KOPT-K1 (cell line): ENCODE results near the gene DOCK11.
"Not testable (repeated sequence)": the region's sequence is repeated elsewhere in the genome, so short reads cannot be mapped to it uniquely, and the experiment has no call there.

ENCODE experiments used
- H3K27ac ChIP-seq: fragments of 200-600 bp; sonication (generic); 2 replicates; pipeline ENCODE4 v1.5.1; 2016; ENCODE audit warnings: antibody characterized with exemption, mild to moderate bottlenecking, low read depth, low read length; ENCODE audit not compliant: poor library complexity, severe bottlenecking
- H3K36me3 ChIP-seq: fragments of 200-600 bp; sonication (generic); 2 replicates; pipeline ENCODE4 v1.5.1; 2017; ENCODE audit warnings: antibody characterized with exemption, mild to moderate bottlenecking, low read length, moderate library complexity; ENCODE audit not compliant: insufficient read depth
- H3K9me3 ChIP-seq: fragments of 200-600 bp; sonication (generic); 2 replicates; pipeline ENCODE4 v1.5.1; 2017; ENCODE audit warnings: antibody characterized with exemption, low read length, mild to moderate bottlenecking; ENCODE audit not compliant: insufficient read depth, poor library complexity, severe bottlenecking

DOCK11 gene

GRCh38 chrX:118682258-118683014, 186.8 kb downstream of the DOCK11 start:
- Histone ChIP-seq H3K27ac (no peak overlapping the region), H3K9me3 (no peaks in the 10 kb centered on the region), H3K36me3 (peaks cover 4% of the 10 kb centered on the region)

GRCh38 chrX:118685393-118685792, 189.8 kb downstream of the DOCK11 start:
- Histone ChIP-seq H3K36me3 (peaks cover 3% of the 10 kb centered on the region), H3K27ac (no peak overlapping the region), H3K9me3 (no peaks in the 10 kb centered on the region)

GRCh38 chrX:118688935-118689334, 193.3 kb downstream of the DOCK11 start:
- no peaks in the 10 kb centered on the region; the same call in 1 of the 2 replicates for H3K36me3 ChIP-seq
- no peaks in the 10 kb centered on the region for H3K9me3 ChIP-seq
- no peak overlapping the region for H3K27ac ChIP-seq

GRCh38 chrX:118693843-118694242, 198.2 kb downstream of the DOCK11 start:
- Histone ChIP-seq H3K9me3 (no peaks in the 10 kb centered on the region), H3K36me3 (no peaks in the 10 kb centered on the region), H3K27ac (no peak overlapping the region)

GRCh38 chrX:118694638-118695037, 199.0 kb downstream of the DOCK11 start:
- no peaks in the 10 kb centered on the region for H3K36me3 ChIP-seq
- no peak overlapping the region for H3K27ac ChIP-seq
- no peaks in the 10 kb centered on the region for H3K9me3 ChIP-seq

GRCh38 chrX:118698516-118699170, 203.0 kb downstream of the DOCK11 start:
- H3K27ac ChIP-seq, result no peak overlapping the region
- H3K36me3 ChIP-seq, result no peaks in the 10 kb centered on the region
- H3K9me3 ChIP-seq, result no peaks in the 10 kb centered on the region

GRCh38 chrX:118702741-118703140, 207.1 kb downstream of the DOCK11 start:
- no peak overlapping the region for H3K27ac ChIP-seq
- no peaks in the 10 kb centered on the region for H3K36me3 ChIP-seq
- no peaks in the 10 kb centered on the region for H3K9me3 ChIP-seq

- no peaks in the 10 kb centered on the region for H3K9me3 ChIP-seq
- H3K36me3 ChIP-seq, result no peaks in the 10 kb centered on the region
- H3K27ac ChIP-seq, result no peak overlapping the region
Observed at GRCh38 chrX:118706681-118707080, 211.1 kb downstream of the DOCK11 start.

- H3K9me3 ChIP-seq, result no peaks in the 10 kb centered on the region
- H3K27ac ChIP-seq, result no peak overlapping the region
- H3K36me3 ChIP-seq, result no peaks in the 10 kb centered on the region
Observed at GRCh38 chrX:118714521-118714920, 218.9 kb downstream of the DOCK11 start.

- H3K36me3 ChIP-seq, H3K27ac ChIP-seq, H3K9me3 ChIP-seq: not testable (repeated sequence)
Observed at GRCh38 chrX:118715917-118716316, 220.3 kb downstream of the DOCK11 start.

- H3K9me3 ChIP-seq, H3K27ac ChIP-seq, H3K36me3 ChIP-seq: not testable (repeated sequence)
Observed at GRCh38 chrX:118716833-118717232, 221.2 kb downstream of the DOCK11 start.

- Histone ChIP-seq H3K36me3 (no peaks in the 10 kb centered on the region), H3K27ac (no peak overlapping the region), H3K9me3 (no peaks in the 10 kb centered on the region)
Observed at GRCh38 chrX:118717678-118718391, 222.2 kb downstream of the DOCK11 start.

GRCh38 chrX:118718737-118719136, 223.1 kb downstream of the DOCK11 start:
- H3K9me3 ChIP-seq, result no peaks in the 10 kb centered on the region
- H3K27ac ChIP-seq, result no peak overlapping the region
- H3K36me3 ChIP-seq, result no peaks in the 10 kb centered on the region

GRCh38 chrX:118720058-118720707, 224.6 kb downstream of the DOCK11 start:
- H3K27ac ChIP-seq, result no peak overlapping the region
- no peaks in the 10 kb centered on the region for H3K9me3 ChIP-seq
- no peaks in the 10 kb centered on the region for H3K36me3 ChIP-seq

- Histone ChIP-seq H3K9me3 (no peaks in the 10 kb centered on the region), H3K36me3 (no peaks in the 10 kb centered on the region), H3K27ac (no peak overlapping the region)
Observed at GRCh38 chrX:118723376-118723775, 227.8 kb downstream of the DOCK11 start.
